ENCODE data around the gene KIAA1328.

DNA sequence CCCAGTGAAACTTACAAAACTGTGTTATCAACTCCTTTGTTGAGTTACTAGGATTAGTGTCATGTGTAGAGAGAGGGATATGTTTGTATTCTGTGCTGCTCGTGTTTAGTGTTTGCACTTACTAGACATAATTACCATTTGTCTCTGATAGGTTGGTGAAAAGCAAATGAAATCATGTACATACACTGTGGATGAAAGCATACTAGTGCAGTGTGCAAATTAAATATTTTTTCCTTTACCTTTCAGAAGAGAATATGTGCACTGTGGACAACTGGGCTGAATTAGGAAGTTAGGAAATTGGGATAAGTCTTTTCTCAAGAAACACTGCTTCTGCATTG lies 1.2 kb downstream of the KIAA1328 start:
- TF ChIP-seq, protein P1, sequence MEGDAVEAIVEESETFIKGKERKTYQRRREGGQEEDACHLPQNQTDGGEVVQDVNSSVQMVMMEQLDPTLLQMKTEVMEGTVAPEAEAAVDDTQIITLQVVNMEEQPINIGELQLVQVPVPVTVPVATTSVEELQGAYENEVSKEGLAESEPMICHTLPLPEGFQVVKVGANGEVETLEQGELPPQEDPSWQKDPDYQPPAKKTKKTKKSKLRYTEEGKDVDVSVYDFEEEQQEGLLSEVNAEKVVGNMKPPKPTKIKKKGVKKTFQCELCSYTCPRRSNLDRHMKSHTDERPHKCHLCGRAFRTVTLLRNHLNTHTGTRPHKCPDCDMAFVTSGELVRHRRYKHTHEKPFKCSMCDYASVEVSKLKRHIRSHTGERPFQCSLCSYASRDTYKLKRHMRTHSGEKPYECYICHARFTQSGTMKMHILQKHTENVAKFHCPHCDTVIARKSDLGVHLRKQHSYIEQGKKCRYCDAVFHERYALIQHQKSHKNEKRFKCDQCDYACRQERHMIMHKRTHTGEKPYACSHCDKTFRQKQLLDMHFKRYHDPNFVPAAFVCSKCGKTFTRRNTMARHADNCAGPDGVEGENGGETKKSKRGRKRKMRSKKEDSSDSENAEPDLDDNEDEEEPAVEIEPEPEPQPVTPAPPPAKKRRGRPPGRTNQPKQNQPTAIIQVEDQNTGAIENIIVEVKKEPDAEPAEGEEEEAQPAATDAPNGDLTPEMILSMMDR (IDR thresholded peaks at IDR 0.05; ENCODE audit: poor library complexity, severe bottlenecking): no peak
- TF ChIP-seq EZH2 (IDR thresholded peaks at IDR 0.05; ENCODE audit: borderline replicate concordance, insufficient read depth, low read length, poor library complexity, severe bottlenecking) (no peak), TAF1 (IDR thresholded peaks at IDR 0.05; ENCODE audit: low read depth) (no peak), EP300 (conservative IDR thresholded peaks at IDR 0.05; ENCODE audit: poor library complexity, severe bottlenecking) (no peak)

Measured in neural cell (in vitro differentiated cells).